Karpas-422 (cell line): ENCODE results near the gene IL11RA. TPM values are rescaled to one million over a fixed set of nuclear protein-coding genes. Genes with fewer than 3 reads are reported as not detected.

Experiments
- DNase-seq: peaks from one replicate; pipeline ENCODE4 v3.0.0-alpha.2; 2015
- H2AFZ ChIP-seq: fragments of 200-600 bp; sonication (generic); 2 replicates; pipeline ENCODE4 v1.6.1; 2014; ENCODE audit warnings: antibody characterized with exemption, low read length, mixed read lengths
- H3K27ac ChIP-seq: fragments of 200-600 bp; sonication (generic); 2 replicates; pipeline ENCODE4 v1.5.1; 2014; ENCODE audit warnings: mild to moderate bottlenecking, low read length, moderate library complexity
- H3K27me3 ChIP-seq: fragments of 200-600 bp; sonication (generic); 2 replicates; pipeline ENCODE4 v1.6.1; 2014; ENCODE audit warnings: low read length, mixed read lengths
- H3K36me3 ChIP-seq: fragments of 200-600 bp; sonication (generic); 2 replicates; pipeline ENCODE4 v1.6.1; 2014; ENCODE audit warnings: low read length, mixed read lengths; ENCODE audit not compliant: insufficient read depth
- H3K4me1 ChIP-seq: fragments of 200-600 bp; sonication (generic); 2 replicates; pipeline ENCODE4 v1.6.1; 2014; ENCODE audit warnings: mild to moderate bottlenecking, low read length, mixed read lengths
- H3K4me2 ChIP-seq: fragments of 200-600 bp; sonication (generic); 2 replicates; pipeline ENCODE4 v1.6.1; 2014; ENCODE audit warnings: low read length, low read depth, mild to moderate bottlenecking; ENCODE audit not compliant: poor library complexity, severe bottlenecking
- H3K4me3 ChIP-seq: fragments of 200-600 bp; sonication (generic); 2 replicates; pipeline ENCODE4 v1.5.1; 2014; ENCODE audit warnings: mild to moderate bottlenecking, antibody characterized with exemption, low read length, mixed read lengths
- H3K79me2 ChIP-seq: fragments of 200-600 bp; sonication (generic); 2 replicates; pipeline ENCODE4 v1.6.1; 2014; ENCODE audit warnings: mild to moderate bottlenecking, low read length, mixed read lengths
- H3K9ac ChIP-seq: fragments of 200-600 bp; sonication (generic); 2 replicates; pipeline ENCODE4 v1.6.0; 2014; ENCODE audit warnings: low read length
- H3K9me2 ChIP-seq: fragments of 200-600 bp; sonication (generic), shearing (Covaris generic); replicated peaks from 2 replicates; pipeline ENCODE4 v1.6.0; 2014; ENCODE audit warnings: mild to moderate bottlenecking, low read length, moderate library complexity; ENCODE audit not compliant: insufficient read depth
- H3K9me3 ChIP-seq: fragments of 300-700, 200-600 bp; sonication (generic); 2 replicates; pipeline ENCODE4 v1.6.1; 2014; ENCODE audit warnings: low read length, mixed read lengths
- H4K20me1 ChIP-seq: fragments of 200-600 bp; sonication (generic); 2 replicates; pipeline ENCODE4 v1.6.1; 2014; ENCODE audit warnings: mild to moderate bottlenecking, antibody characterized with exemption, low read length, low read depth; ENCODE audit not compliant: insufficient read depth
- total RNA-seq: library from RNA; depleted of rRNA; stranded (reverse); fragments of >200 nt; shearing (Covaris generic); gene quantifications from 2 replicates; pipeline ENCODE4 v1.2.3, GENCODE V29; 2014; ENCODE audit warnings: low replicate concordance

IL11RA gene
- total RNA-seq, 1 experiment from 2014 or later, result 15.1 TPM

- no peaks in the 10 kb centered on the region for H3K9me2 ChIP-seq
- peaks cover 11% of the 10 kb centered on the region for H3K4me1 ChIP-seq
- no peaks in the 10 kb centered on the region for H3K27me3 ChIP-seq
- no peaks in the 10 kb centered on the region for H3K9me3 ChIP-seq
- H2AFZ ChIP-seq, result no peak overlapping the region
- no peak overlapping the region for H3K4me3 ChIP-seq
- DNase-seq, result no peak
- H3K4me2 ChIP-seq, result no peak overlapping the region
- no peaks in the 10 kb centered on the region for H4K20me1 ChIP-seq
- H3K79me2 ChIP-seq, result no peaks in the 10 kb centered on the region
- H3K9ac ChIP-seq, result no peak overlapping the region
- H3K36me3 ChIP-seq, result no peaks in the 10 kb centered on the region
- no peak overlapping the region for H3K27ac ChIP-seq
These were observed 36.5 kb downstream of the IL11RA start for GRCh38 chr9:34688329-34689115.

GRCh38 chr9:34689116-34689470 is 37.1 kb downstream of the IL11RA start:
- no peaks in the 10 kb centered on the region for H3K9me2 ChIP-seq
- no peak for DNase-seq
- H3K27me3 ChIP-seq, result no peaks in the 10 kb centered on the region
- H2AFZ ChIP-seq, result no peak overlapping the region
- H3K79me2 ChIP-seq, result no peaks in the 10 kb centered on the region
- H3K4me3 ChIP-seq, result no peak overlapping the region
- H3K9me3 ChIP-seq, result no peaks in the 10 kb centered on the region
- H3K36me3 ChIP-seq, result no peaks in the 10 kb centered on the region
- no peak overlapping the region for H3K27ac ChIP-seq
- H3K4me2 ChIP-seq, result no peak overlapping the region
- no peak overlapping the region for H3K9ac ChIP-seq
- H4K20me1 ChIP-seq, result no peaks in the 10 kb centered on the region
- peaks cover 11% of the 10 kb centered on the region for H3K4me1 ChIP-seq

- H3K4me1 ChIP-seq, result peaks cover 11% of the 10 kb centered on the region
- no peaks in the 10 kb centered on the region for H3K9me3 ChIP-seq
- no peak overlapping the region for H3K9ac ChIP-seq
- H3K79me2 ChIP-seq, result no peaks in the 10 kb centered on the region
- no peak overlapping the region for H2AFZ ChIP-seq
- no peaks in the 10 kb centered on the region for H3K36me3 ChIP-seq
- H3K4me2 ChIP-seq, result no peak overlapping the region
- no peak overlapping the region for H3K4me3 ChIP-seq
- no peaks in the 10 kb centered on the region for H4K20me1 ChIP-seq
- no peak overlapping the region for H3K27ac ChIP-seq
- DNase-seq, result no peak
- H3K27me3 ChIP-seq, result no peaks in the 10 kb centered on the region
- H3K9me2 ChIP-seq, result no peaks in the 10 kb centered on the region
These were observed 37.5 kb downstream of the IL11RA start for GRCh38 chr9:34689512-34689911.

- Histone ChIP-seq H3K27me3 (no peaks in the 10 kb centered on the region), H3K4me2 (no peak within 1 kb of the TSS), H3K4me3 (no peak within 1 kb of the TSS), H3K9me3 (no peaks in the 10 kb centered on the region), H3K79me2 (no peaks in the 10 kb centered on the region), H3K27ac (no peak within 1 kb of the TSS), H4K20me1 (no peaks in the 10 kb centered on the region), H3K4me1 (peaks cover 11% of the 10 kb centered on the region), H3K9me2 (no peaks in the 10 kb centered on the region), H2AFZ (no peak within 1 kb of the TSS), H3K36me3 (no peaks in the 10 kb centered on the region), H3K9ac (no peak within 1 kb of the TSS)
- no peak for DNase-seq
These were observed 39.3 kb downstream of the IL11RA start, which contains the start of gene CCL19 for GRCh38 chr9:34690983-34691935. Gene CCL19, minus strand, starts transcription at chr9:34691276. Its CDS starts 137 bp downstream, at chr9:34691139.

GRCh38 chr9:34691936-34692315 is 39.9 kb downstream of the IL11RA start:
- Histone ChIP-seq H3K4me3 (no peak overlapping the region), H3K27ac (no peak overlapping the region), H3K9ac (no peak overlapping the region), H3K4me1 (peaks cover 6% of the 10 kb centered on the region), H2AFZ (no peak overlapping the region), H4K20me1 (no peaks in the 10 kb centered on the region), H3K9me2 (no peaks in the 10 kb centered on the region), H3K79me2 (no peaks in the 10 kb centered on the region), H3K27me3 (no peaks in the 10 kb centered on the region), H3K36me3 (no peaks in the 10 kb centered on the region), H3K4me2 (no peak overlapping the region), H3K9me3 (no peaks in the 10 kb centered on the region)
- DNase-seq, result no peak

- no peaks in the 10 kb centered on the region for H3K9me3 ChIP-seq
- H4K20me1 ChIP-seq, result no peaks in the 10 kb centered on the region
- H3K36me3 ChIP-seq, result no peaks in the 10 kb centered on the region
- H2AFZ ChIP-seq, result no peak overlapping the region
- no peak overlapping the region for H3K4me2 ChIP-seq
- no peak overlapping the region for H3K4me3 ChIP-seq
- H3K27ac ChIP-seq, result no peak overlapping the region
- no peak overlapping the region for H3K9ac ChIP-seq
- no peaks in the 10 kb centered on the region for H3K4me1 ChIP-seq
- H3K79me2 ChIP-seq, result no peaks in the 10 kb centered on the region
- H3K9me2 ChIP-seq, result no peaks in the 10 kb centered on the region
- no peaks in the 10 kb centered on the region for H3K27me3 ChIP-seq
- no peak for DNase-seq
These were observed 41.6 kb downstream of the IL11RA start for GRCh38 chr9:34693560-34693959.

GRCh38 chr9:34694811-34695210 is 42.8 kb downstream of the IL11RA start:
- H2AFZ ChIP-seq, result no peak overlapping the region
- no peak for DNase-seq
- H3K9ac ChIP-seq, result no peak overlapping the region
- no peaks in the 10 kb centered on the region for H3K27me3 ChIP-seq
- H3K4me1 ChIP-seq, result no peaks in the 10 kb centered on the region
- H3K4me3 ChIP-seq, result no peak overlapping the region
- no peaks in the 10 kb centered on the region for H4K20me1 ChIP-seq
- H3K79me2 ChIP-seq, result no peaks in the 10 kb centered on the region
- H3K27ac ChIP-seq, result no peak overlapping the region
- H3K9me3 ChIP-seq, result no peaks in the 10 kb centered on the region
- no peak overlapping the region for H3K4me2 ChIP-seq
- H3K36me3 ChIP-seq, result no peaks in the 10 kb centered on the region
- no peaks in the 10 kb centered on the region for H3K9me2 ChIP-seq
